Activated CD4-positive, alpha-beta T cell treated with anti-CD3 and anti-CD28 coated beads, Interleukin-2, amount 50 U/mL, for 1 hour (primary cell): Measurements from ENCODE around the gene IST1.
"Not testable (repeated sequence)": the region's sequence is repeated elsewhere in the genome, so short reads cannot be mapped to it uniquely, and the experiment has no call there.

Source experiments
- DNase-seq: peaks from one replicate; pipeline ENCODE4 v3.0.0-alpha.2; 2020

The IST1 gene

GRCh38 chr16:71894921-71895678 lies at the start of gene IST1:
Gene IST1 (plus strand): TSS chr16:71895531. CDS start chr16:71915641, 20,110 bp downstream.
- peak; percentile 97 for DNase-seq

DNA sequence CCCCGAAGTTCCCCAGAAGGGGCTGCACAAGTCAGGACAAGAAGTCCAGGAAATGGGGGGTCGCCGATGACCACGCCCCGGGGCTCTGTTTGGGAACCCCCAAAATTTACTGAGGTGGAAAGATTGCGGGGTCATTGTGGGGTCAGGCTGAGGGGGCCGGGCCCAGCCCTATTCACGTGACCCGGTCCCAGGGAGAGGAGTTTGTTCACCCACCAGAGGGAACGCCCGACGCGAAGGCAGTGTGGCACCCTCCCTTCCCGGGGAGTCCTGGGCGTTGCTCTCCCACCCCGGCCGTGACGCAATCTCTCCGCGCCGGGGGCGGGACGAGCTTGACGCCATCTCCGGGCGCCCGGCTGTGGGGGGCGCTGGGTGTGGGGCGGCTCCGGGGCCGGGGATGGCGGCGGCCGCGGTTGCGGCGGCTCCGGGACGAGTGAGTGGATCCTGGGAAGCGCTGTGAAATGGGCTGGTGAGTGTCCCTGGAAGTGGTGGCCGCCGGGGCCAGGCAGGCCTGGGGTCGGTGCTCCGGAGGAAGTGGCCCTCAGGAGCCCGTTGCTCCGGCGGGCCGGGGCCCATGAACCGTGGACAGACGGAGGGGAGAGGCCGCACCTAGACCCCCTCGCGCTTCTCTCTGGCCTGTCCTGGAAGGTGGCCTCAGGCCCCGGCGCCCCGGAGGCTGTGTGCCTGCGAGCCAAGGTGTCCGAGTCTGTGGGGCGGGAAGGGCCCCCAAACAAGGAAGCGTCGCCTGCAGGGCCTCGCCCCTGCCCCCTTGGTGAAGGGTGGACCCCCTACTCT lies 49.5 kb upstream of the IST1 start, which contains the start of gene ATXN1L:
Gene ATXN1L, plus strand, starts transcription at position 338 of the 792 bp plus-strand sequence. CDS start 3,765 bp downstream, outside the sequence.
- DNase-seq: peak; percentile 93

GRCh38 chr16:71846431-71846830 lies 48.9 kb upstream of the IST1 start:
- DNase-seq: peak; percentile 11

- DNase-seq: no peak
These were observed 48.2 kb upstream of the IST1 start for GRCh38 chr16:71847096-71847495.

DNA sequence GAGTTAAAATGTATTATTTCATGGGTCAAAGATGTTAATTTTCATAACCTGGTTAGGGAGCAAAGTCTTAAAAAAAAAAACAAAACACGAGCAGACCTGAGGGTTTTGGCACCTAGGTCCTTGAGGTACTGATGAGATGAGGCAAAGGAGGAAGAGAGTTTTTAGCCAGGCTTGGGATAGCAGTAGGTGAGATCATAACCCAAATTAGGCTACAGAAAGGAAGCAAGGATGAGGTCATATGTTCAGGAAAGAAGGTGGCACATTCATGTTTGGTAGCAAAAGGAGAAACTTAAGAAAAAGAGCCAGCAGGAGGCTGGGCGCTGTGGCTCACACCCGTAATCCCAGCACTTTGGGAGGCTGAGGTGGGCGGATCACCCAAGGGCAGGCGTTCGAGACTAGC lies 46.7 kb upstream of the IST1 start:
- no peak for DNase-seq

- DNase-seq: no peak
These were observed 43.6 kb upstream of the IST1 start for GRCh38 chr16:71851746-71852145.

DNA sequence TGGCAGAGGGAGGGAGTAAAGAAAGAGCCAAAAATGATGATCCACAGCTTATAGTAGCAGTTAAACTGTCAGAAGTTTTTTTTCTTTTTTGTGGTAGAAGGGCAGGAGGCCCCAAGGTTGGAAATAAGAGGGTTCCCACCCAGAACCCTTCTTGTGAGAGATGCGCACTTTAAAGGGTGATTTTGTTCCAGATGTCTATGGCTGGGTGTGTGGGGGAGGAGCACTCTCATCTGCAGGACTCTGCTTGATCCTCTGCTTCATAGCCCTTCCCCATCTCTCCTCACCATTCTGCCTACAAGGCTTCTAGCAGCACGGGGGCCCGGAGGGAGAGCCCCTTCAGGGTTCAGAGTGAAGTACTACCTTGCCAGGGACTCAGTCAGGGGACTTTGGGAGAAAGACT lies 43.2 kb upstream of the IST1 start:
- no peak for DNase-seq

DNA sequence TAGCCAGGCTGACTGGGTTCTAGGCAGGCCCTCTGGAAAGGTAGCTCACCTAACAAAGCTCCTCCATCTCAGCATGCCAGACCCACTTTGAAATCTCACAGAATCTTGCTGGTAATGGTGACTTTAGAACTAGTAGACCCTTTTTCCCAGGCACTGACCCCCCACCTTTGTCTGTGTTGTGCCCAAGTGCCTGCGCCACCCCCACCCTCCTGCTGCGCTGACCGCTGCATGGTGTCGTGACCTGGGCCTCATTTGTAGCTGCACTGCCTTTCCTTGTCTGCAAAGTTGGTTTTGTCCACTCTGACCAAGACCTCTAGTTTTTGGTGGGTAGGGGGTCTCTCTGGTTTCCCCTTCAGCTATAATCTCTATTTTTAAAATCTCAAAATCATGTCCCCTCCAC lies 42.8 kb upstream of the IST1 start:
- no peak for DNase-seq

DNA sequence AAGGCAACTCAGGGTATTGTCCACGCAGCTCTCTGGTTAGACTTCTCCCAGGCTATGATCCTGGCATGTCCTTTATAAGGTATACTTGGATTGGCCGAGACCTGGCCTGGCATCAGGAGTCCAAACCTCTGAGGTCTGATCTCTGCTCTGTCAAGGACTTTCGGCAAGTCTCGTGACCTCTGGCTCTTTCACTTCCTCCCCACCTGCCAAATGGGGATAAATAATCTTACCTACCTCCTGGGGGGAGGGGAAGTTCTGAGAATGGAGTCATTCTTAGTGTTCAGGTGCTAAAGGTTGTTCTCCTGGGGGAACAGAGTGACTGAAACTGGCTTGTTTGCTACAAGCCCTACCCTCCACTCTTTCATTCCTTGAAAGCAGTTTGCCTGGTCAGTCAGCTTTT lies 41.9 kb upstream of the IST1 start:
- DNase-seq: no peak

GRCh38 chr16:71854369-71854948 lies 40.9 kb upstream of the IST1 start:
- no peak for DNase-seq

GRCh38 chr16:71855937-71856662 lies 39.2 kb upstream of the IST1 start:
- DNase-seq: no peak

GRCh38 chr16:71859762-71860521 lies 35.4 kb upstream of the IST1 start:
- no peak for DNase-seq

GRCh38 chr16:71863995-71864394 lies 31.3 kb upstream of the IST1 start:
- no peak for DNase-seq

- no peak for DNase-seq
These were observed 30.0 kb upstream of the IST1 start for GRCh38 chr16:71865173-71865863.

GRCh38 chr16:71867175-71867574 lies 28.2 kb upstream of the IST1 start:
- not testable (repeated sequence) for DNase-seq

GRCh38 chr16:71867939-71868338 lies 27.4 kb upstream of the IST1 start:
- no peak for DNase-seq

DNA sequence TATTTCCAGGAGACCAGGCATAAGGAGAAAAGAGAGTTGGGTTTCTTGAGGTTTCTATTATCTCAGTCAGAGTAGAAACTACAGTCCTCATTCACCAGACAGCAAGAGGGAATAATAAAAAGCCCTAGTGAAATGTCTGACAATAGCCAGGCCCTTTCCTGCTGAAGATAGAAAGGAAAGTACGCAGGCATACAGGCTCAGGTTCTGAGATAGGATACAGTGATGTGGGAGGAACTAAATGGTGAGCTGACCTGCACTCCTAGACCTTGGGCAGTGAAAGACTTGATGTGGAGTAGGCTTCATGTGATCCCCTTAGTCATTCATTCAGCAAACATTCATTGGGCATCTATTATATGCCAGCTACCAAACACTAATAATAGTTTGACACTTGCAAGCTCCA lies 26.2 kb upstream of the IST1 start:
- DNase-seq: no peak

DNA sequence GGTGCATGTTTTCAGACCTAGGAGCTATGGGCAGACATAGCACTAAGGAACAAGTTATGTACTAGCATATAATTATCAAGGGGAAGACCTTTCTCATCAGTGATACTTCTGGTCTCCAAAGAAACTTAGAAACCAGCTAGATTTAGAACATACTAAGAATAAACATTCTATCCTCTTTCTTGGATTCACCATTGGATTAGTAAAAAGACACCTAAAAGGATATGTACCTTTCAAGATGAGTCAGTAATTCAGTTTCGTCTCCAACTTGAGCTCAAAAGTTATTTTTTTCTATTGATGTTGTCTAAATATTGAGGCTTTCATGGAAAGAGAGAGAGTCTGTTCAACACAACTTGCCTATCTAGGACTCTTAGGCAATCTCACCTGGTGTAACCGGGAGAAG lies 24.5 kb upstream of the IST1 start:
- DNase-seq: no peak

DNA sequence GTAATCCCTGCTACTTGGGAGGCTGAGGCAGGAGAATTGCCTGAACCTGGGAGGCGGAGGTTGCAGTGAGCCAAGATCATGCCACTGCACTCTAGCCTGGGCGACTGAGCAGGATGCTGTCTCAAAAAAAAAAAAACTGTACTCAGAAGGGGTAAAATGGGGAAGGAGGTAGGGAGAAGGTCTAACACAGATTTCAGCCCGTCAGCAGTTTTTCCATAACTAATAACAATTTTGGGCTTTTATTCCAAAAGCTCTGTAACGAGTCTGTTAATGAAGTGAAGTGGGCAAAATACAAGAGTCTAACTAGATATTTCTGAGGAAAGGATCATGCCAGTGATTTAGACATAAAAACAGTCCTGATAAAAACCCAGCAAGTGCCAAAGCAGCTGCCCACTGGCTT lies 22.1 kb upstream of the IST1 start:
- no peak for DNase-seq

DNA sequence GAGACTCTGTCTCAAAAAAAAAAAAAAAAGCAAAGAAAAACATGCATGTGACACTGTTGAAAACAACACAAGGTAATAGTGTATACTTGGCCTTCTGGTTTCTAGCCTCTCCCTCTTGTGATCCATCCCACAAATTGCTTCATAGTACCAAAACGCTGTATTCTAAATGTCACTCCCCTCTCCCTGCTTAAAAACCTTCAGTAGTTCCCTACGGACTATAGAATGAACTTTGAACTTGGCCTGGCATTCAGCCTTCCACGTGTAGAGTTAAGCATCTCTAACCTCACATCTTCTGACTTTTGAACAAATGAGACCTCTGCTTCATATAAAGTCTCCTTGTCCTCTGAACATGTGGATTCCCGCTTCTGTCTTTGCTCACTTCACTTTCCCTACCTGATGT lies 16.4 kb upstream of the IST1 start:
- no peak for DNase-seq

GRCh38 chr16:71880176-71880575 lies 15.2 kb upstream of the IST1 start:
- no peak for DNase-seq
